ENCODE measurements around the gene MT1B.

GRCh38 chr16:56653218-56653617, 1.5 kb downstream of the MT1B start:
- TF ChIP-seq CTCF (IDR thresholded peaks at IDR 0.05) (no peak), POLR2A (IDR thresholded peaks at IDR 0.05) (no peak), EP300 (IDR thresholded peaks at IDR 0.05) (no peak)
